ENCODE data around the gene CUX1. TPM values are rescaled to one million over a fixed set of nuclear protein-coding genes. Genes with fewer than 3 reads are reported as not detected.
"Not testable (repeated sequence)": the region's sequence is repeated elsewhere in the genome, so short reads cannot be mapped to it uniquely, and the experiment has no call there.

The CUX1 gene
- polyA plus RNA-seq, 12 donors, result 38.3 to 53.1 (median 44.7) TPM

DNA sequence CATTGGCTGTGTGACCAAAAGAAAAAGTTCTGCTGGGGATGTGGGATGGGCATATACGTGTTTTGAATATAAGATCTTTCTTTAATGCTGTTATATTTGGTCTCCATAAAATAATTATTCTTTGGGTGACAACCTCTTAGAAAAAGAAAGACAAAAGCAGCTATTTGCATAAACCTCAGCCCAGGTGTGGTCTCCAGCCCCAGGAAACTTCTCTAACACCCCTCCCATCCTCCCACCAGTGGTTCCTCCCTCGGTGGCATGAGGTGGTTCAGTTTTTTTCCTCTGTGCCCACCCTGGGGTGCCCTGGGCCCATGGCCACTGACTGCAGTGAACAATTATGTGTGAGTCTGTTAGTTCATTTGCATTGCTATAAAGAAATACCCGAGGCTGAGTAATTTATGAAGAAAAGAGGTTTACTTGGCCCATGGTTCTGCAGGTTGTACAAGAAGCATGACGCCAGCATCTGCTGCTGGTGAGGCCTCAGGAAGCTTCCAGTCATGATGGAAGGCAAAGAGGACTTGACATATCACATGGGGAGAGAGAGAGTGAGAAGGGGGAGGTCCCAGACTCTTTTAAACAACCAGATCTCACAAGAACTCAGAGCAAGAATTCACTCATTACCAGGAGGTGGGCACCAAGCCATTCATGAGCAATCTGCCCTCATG, 165.9 kb downstream of the CUX1 start:
- no peak for DNase-seq

DNA sequence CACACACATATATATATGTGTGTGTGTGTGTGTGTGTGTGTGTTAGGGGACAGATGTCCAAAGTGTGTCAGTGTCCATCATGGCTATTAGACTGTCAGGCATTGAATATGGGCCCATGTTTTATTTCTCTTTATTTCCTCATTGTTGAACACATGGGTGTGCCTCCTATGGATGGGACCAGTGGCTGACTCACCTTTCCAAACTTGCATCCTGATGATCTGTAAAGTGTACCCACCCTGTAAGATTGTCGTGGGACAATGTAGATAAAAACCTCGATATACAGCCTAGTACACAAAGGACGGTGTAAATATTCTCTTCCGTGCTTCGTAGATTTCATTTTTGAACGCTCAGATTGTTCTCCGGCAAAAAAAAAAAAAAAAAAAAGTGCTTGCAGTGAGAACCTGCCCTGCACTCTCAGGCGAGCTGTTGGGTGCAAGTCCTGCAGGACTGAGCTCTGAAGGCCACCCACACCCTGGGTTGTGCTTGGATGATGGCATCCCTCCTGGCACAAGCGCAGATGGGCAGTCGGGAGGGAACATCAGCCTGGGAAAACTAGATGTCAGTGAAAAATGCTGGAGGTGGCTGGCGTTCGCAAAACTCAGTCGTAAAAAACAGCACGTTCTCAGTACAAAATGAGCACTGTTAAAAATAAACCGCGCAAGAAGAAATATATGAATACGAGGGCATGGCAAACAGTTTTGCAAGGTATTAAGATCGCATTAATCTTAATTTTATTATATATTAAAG, 166.9 kb downstream of the CUX1 start:
- peak; percentile 14 for DNase-seq

DNA sequence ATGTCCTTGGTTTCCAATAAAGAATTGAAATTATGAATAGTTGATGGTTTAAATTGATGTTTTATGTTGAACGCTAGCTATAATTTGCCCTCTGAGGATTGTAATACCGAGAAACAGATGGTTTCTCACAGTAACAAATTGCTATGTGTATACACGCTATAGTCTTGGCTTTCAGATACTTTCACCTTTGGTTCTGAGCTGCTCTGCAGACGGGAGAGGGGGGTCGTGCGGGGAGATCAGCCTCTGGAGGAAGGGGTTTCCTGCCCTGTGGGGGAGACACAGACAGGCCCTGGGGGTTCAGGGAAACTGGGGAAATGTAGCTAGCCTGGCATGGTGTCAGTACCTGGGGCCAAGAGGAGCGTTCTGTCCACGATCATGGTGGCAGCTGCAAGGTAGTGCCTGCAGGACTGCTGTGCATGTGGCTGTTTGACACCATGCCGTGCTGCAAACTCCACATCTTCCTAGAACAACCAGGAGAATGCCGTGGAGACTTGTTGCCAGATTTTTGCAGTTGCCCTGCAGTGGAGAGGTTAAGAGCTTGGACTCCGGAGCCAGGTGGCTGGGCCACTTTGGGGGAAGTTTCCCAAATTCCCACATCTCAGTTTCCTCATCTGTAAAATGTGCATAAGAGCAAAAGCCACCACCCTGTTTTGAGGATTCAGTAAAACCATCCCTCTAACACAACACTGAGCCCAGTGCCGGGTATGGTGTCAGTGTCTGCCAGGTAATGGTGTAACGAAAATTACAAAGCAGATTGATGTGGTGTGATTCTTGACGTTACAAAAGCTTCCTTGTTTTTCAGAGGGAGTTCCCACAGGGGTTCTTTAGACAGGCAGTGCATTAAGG, 167.9 kb downstream of the CUX1 start:
- DNase-seq, result peak; percentile 58

DNA sequence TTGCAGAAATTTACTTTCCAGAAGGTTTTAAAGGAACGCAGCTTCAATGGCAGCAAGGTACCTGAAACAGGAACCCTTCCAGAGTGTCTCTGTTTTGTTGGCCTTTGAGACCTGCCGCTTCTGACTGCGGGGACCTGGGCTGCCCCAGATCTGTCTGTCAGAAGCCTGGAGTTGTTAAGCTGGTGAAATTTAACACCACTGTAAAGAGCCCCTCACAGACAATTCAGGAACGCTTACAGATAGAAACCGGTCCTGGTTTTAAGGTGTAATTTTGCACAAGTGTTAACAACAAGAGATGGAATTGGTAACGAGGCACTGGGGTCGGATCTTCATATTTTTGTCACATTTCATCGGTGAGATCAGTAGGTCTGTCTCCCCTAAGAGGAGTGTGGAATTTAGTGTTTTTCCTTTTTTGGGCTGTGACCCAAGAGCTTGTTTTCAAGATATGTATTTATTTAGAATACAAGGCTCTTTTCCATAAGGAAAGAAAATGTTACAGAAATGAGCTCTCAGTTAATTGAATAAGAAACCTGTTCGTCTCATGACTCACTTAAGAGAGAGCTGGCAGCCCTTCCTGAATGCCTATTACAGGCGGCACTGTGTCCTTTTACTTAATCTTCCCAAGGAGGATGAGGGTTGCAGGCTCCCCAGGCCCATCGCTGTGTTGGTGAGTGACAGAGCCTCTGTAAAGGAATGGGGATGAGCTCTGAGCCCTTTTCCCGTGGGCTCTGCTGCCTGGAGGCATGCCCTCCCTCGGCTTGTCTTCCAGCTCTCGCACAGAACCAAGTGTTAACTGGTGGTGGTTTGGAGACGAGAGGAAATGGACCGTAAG, 168.7 kb downstream of the CUX1 start:
- DNase-seq, result no peak

DNA sequence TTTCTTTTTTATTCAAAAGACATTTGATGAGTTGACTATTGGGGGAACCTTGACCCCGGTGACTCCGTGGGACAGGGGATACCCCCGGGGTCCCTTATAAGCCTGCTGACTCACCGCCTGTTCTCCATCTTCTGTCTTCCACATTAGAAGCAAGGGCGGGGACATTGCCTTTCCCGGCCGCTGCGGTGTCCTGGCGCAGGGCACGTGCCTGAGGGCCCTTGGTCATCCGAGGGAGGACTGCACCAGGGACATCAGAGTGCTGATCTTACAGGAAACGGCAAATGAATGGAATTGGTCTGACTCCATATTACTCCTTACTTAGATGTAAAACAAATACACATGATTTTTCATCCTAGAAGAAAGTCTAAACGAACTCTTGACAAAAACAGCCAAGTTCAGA, 170.1 kb downstream of the CUX1 start:
- no peak for DNase-seq

DNA sequence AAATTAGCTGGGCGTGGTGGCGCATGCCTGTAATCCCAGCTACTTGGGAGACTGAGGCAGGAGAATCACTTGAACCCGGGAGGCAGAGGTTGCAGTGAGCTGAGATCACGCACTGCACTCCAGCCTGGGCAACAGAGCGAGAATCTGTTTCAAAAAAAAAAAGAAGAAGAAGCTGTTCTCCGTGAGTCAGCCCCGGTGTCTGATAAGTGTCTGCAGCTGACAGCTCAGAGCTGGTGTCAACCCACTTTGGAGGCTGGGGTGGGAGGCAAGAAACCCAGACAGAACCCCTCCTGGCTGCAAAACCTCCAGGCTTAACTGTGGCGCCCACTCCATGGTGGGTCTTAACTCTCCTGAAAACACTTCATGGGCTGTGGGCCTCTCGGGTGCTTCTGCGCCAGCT, 170.6 kb downstream of the CUX1 start:
- not testable (repeated sequence) for DNase-seq

DNA sequence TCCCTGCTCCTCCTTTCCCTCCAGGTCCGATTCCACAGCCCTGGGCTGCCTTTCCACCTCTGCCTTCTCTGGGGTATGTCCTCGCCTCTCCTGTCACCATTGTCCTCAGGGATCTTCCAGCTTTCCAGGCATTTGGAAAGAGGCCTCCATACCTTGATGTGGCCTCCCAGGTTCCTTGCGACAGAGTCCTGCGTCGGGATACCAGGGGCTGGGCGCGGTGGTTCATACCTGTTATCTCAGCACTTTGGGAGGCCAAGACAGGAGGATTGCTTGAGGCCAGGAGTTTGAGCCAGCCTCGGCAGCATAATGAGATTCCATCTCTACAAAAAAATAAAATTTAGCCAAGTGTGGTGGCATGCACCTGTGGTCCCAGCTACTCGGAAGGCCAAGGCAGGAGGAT, 171.1 kb downstream of the CUX1 start:
- DNase-seq, result no peak

DNA sequence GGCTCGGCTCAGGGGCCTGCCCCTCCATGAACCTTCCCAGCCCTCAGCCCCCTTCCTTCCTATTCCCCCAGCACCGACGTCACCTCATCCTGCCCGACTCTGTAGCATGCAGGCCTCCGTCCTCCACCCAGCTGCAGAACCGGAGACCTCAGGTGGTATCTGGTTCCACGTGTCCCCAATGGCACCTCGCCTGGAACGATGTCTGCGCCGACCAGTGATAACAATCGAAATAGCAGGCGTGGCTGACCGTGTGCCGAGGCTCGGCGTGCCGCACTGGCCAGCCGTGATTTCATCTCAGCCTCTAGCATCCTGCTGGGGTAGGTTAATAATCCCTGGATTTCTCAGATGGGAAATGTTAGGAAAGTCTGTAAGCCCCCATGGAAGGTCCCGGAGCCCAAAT, 171.7 kb downstream of the CUX1 start:
- DNase-seq, result no peak

DNA sequence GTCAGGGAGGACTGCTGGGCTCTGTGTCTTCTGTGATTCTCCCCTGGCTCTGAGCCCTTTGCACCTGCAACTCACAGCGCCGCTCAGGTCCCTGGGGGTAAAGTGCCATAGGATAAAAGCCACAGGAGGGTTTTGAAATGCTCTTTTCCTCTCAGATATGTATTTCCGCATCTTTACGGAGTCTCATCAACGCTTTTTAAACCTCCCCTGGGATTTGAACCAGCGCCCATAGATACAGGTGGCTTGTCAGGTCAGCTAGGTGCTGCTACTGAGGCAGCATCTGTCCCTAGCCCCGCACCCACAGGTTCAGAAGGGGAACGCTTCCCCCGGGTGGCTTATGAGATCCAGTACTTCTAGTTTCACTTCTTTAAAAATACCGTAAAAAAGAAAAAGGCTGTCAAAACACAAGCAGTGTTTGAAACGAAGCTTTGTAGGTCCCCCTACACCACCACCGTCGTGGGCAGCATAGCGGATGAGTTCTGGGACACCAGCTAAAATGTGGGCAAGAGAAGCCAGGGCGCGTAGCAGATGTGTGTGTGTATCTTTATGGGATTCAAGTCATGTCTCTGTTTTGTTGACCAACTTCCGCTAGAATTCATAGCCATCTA, 173.5 kb downstream of the CUX1 start:
- DNase-seq, result no peak

DNA sequence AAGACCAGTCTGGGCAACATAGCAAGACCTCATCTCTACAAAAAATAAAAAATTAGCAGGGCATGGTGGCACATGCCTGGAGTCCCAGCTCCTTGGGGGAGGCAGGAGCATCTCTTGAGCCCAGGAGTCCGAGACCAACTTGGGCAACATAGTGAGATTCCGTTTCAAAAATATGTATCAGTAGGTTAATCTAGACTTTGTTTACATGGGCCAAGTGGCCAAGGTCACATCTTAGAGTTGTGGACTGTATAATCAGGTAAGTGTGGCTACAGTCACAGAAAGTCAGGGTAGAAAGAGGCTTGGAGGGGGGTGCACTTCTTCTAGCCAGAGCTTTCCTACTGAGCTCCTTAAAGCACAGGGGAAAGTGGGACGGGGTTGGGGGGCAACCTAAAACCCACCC, 174.4 kb downstream of the CUX1 start:
- DNase-seq, result no peak

DNA sequence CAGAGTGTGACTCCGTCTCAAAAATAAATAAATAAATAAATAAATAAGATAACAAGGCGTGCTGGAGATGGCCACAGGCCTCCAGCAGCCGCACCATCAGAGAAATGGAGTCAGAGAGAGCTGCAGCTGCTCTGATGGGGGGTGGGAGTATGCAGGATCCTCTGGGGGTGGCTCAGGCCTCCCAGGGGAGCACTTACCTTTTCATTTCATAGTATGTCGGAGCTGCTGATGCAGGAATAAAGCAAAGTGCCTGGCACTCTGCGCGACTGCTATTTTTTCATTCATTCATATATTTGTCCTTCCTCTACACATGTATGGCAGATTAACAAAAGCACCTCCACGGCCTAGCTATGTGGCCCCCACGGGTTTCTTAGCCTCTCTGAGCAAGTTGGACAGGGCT, 175.9 kb downstream of the CUX1 start:
- no peak for DNase-seq

DNA sequence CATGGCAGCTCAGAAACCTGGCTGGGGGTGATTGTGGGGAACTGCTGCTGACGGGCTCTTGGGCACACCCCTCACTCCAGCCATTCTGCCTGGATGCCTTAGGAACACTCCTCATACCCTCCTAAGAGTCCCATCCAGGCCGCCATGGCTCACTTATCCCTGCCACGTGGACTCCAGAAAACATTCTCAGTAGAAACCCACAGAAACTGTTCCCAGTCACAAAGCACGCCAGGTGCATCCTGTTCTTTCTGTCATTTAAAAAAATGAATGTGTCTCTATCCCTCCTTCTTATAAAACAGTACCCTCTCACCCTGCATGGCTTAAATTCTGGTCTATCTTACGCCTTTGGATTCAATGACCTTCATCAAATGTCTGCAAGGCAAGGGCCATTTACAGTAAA, 177.7 kb downstream of the CUX1 start:
- no peak for DNase-seq

DNA sequence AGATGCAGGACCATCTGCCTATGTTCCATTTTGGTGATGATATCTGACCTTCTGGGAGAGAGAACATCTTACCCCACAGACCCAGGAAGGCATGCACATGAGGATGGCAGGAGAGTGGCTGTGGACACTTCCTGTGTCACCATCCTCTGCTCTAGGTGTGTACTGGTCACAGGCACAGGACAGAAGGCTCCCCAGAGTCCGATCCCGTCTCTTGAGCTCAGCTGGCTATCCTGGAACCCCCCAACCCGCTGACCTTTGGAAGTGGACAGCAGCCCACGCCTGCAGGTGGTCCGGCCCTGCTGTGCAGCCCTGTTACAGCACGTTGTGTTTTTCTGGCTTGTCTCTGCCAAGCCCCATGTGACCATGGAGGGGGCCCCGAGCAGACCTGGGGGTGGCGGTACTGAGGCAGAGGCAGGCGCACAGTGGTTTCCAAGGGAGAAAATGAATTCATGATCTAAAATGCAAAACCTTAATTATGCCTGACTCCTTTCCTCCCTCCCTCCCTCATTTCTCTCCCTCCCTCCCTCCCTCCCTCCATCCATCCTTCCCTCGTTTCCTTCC, 178.8 kb downstream of the CUX1 start:
- no peak for DNase-seq

DNA sequence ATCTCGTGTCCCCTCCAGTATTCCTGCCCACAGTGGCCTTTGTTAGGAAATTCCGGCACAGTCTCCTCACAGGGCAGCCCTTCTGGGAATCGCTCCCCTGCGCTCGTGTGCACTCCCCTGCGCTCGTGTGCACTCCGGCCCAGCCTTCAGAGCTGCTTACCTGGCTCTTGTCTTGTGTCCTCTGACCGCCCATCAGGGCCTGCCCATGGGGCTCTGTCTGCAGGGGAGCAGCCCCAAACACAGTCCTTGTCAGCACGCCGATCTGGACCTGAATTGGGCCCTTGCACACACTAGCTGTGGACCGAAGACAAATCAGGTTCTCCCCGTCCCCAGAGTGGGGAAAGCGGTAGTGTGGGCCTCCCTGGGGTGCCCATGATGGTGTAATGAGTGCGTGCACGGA, 179.4 kb downstream of the CUX1 start:
- no peak for DNase-seq

DNA sequence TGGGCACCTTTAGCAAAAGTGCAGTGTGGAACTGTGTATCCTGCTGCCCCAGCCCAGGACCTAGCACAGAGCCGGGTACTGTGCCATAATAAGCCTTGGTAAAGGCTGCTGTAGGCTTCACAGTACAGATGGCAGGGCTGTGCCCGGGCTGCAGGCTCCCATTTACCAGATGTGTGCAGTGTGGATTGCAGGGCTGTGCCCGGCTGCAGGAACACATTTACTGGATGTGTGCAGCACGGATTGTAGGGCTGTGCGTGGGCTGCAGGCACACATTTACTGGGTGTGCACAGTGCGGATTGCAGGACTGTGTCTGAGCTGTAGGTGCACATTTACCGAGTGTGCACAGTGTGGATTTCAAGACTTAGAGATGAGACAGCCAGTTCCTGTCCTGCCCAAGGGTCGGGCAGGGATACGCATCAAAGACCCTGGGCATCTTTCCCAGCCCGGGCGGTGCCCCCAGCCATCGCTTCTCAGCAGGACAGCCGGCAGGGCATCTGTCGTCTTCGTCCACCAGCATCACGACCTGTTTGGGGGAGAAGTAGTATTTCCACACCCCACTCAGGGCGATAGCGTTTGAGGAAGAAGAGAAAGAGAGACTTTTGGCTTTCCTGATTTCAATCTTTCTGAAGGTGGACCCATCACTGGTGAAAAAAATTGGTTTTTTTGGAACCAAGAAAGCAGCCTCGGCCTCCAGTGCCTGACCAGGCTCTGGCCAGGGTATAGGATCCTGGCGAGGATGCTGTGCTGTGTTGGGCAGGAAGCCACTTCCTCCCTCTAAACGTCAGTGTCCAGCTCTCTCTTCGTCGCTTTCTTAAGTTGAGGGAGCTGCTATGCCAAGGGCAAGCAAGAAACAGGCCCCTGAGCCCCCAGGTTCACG, 180.8 kb downstream of the CUX1 start:
- DNase-seq, result no peak

DNA sequence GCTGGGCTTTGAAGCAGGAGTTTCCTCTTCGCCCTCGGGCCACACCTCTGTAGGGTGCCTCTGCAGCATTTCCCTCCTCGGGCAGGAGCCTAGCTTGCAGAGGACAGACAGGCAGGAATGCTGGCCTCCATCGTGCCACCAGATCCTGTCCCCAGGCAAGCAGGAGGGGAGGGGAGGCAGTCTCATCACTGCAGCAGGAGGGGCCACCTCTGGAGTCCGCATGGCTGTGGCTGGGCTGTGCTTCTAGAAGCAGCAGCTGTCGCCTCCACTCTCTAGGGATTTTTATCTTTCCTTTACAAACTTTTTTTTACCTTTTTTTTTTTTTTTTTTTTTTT, 181.4 kb downstream of the CUX1 start:
- DNase-seq, result no peak

DNA sequence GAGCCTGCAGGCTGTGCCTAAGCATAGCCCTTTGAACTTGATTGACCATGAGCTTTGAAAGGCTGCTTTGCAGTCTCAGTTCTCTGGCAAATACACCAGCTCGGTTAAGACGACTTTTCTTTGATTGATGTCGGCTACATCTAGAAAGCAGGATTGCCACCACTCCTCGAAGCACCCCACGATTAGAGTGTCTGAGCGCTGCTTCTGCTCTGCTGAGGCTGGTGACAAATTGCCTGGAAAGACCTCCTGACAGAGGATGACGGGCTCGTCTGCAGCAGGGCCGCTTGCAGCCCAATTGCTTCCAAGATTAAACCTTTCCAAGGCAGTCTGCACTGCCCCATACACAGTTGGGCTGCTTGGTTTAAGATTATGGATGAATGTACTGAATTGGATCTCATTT, 182.0 kb downstream of the CUX1 start:
- no peak for DNase-seq

DNA sequence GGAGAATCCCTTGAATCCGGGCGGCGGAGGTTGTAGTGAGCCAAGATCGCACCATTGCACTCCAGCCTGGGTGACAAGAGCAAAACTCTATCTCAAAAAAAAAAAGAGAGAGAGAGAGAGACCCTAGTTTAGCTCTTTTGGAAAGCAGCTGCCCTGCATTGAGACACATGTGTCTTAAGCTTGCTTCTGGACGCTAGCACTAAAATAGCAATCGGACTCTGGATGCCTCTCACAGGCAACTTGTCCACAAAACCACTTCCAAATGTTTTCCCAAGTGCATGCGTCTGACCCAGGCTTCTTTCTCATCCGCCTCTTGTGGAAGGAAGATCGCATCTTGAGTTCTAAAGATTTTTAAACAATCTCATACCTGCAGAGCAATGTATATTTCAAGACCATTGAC, 182.7 kb downstream of the CUX1 start:
- peak; percentile 31 for DNase-seq

DNA sequence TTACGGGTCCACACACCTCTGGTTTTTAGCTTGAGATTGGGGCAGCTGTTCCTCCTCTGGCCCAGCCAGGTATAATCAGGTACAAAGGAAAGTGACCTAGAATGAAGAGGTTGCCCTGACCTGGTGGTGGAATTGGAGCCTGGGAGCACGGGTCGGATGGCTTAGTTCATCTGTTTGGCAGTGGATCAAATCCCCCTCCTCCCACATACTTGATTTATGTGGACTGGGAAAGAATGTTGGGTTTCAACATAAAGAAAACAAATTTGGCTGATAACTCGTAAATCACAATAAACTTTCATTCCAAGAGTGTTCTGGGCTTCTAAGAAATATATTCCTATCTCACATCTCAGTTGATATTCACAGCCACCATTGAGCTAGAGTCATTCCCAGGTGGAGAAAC, 186.8 kb downstream of the CUX1 start:
- no peak for DNase-seq

DNA sequence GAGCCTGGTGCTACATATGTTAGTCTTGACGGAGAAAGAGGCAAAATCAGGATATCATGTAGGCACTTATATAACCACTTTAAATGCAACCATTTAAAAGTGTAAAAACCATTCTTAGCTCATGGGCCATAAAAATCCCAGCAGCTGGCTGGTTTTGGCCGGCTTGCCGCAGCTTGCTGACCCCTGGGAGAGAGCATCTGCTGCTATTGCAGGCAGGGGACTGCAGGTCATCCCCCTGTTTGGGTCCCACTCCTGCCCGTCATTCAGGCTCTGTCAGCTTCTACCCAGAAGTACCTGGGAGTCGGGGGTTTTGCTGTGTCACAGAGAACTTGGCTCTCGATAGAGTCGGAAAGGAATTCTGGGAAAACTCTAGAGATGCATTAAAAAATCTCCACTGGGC, 187.4 kb downstream of the CUX1 start:
- DNase-seq, result no peak

Data from muscle of arm (tissue), 12 donors.